CD14-positive monocyte (primary cell): ENCODE measurements around the gene TPK1. TPM values are rescaled to one million over a fixed set of nuclear protein-coding genes. Genes with fewer than 3 reads are reported as not detected.

ENCODE experiments used
- DNase-seq, 3 donors: peaks; one replicate each; pipeline ENCODE4 v3.0.0-alpha.2; 2011 to 2022
- H2AFZ ChIP-seq: 2 replicates; pipeline ENCODE4 v1.6.0; 2012; ENCODE audit warnings: mild to moderate bottlenecking, low read depth, low read length, inconsistent platforms; ENCODE audit not compliant: insufficient read depth, poor library complexity, severe bottlenecking
- H3K27ac ChIP-seq, 2 donors: 1 replicate in 1 of 2; 2 replicates in 1 of 2; pipeline ENCODE4 v1.5.1; 2012 to 2013; ENCODE audit warnings: low read length in 2 of 2, control low read depth in 1 of 2, inconsistent platforms in 1 of 2, low read depth in 1 of 2, mild to moderate bottlenecking in 1 of 2
- H3K27me3 ChIP-seq, 2 donors: one replicate each; pipeline versions ENCODE4 v1.6.0 to v1.6.1; 2011 to 2013; ENCODE audit warnings: low read length in 2 of 2; ENCODE audit not compliant: control insufficient read depth in 2 of 2, insufficient read depth in 2 of 2
- H3K36me3 ChIP-seq, 2 donors: replicated peaks in 1 of 2; 1 replicate in 1 of 2; 2 replicates in 1 of 2; pipeline versions ENCODE4 v1.5.1 to v1.6.1; 2012 to 2013; ENCODE audit warnings: low read length in 2 of 2, control low read depth in 1 of 2, inconsistent platforms in 1 of 2, mild to moderate bottlenecking in 1 of 2; ENCODE audit not compliant: insufficient read depth in 2 of 2, control insufficient read depth in 1 of 2
- H3K4me1 ChIP-seq, 2 donors: 1 replicate in 1 of 2; 2 replicates in 1 of 2; pipeline versions ENCODE4 v1.5.1 to v1.6.1; 2012 to 2013; ENCODE audit warnings: low read length in 2 of 2, control low read depth in 1 of 2, inconsistent platforms in 1 of 2, mild to moderate bottlenecking in 1 of 2, moderate library complexity in 1 of 2; ENCODE audit not compliant: insufficient read depth in 2 of 2, control insufficient read depth in 1 of 2
- H3K4me2 ChIP-seq: replicated peaks from 2 replicates; pipeline ENCODE3; 2012; ENCODE audit warnings: low read length, moderate library complexity, mild to moderate bottlenecking; ENCODE audit not compliant: poor library complexity, severe bottlenecking; ENCODE audit errors: extremely low read depth
- H3K4me3 ChIP-seq, 3 experiments: fragments of 200-600 bp in 1 of 3; sonication (generic) in 1 of 3; replicated peaks in 1 of 3; 1 replicate in 2 of 3; 2 replicates in 1 of 3; pipeline ENCODE4 v1.5.1; 2011 to 2013; ENCODE audit warnings: low read length in 3 of 3, mild to moderate bottlenecking in 3 of 3, control low read depth in 2 of 3, low read depth in 2 of 3, inconsistent platforms in 1 of 3, moderate library complexity in 1 of 3
- H3K79me2 ChIP-seq: 2 replicates; pipeline ENCODE4 v1.6.0; 2012; ENCODE audit warnings: mild to moderate bottlenecking, control low read depth, inconsistent platforms, low read length, moderate library complexity; ENCODE audit not compliant: insufficient read depth
- H3K9ac ChIP-seq: 2 replicates; pipeline ENCODE4 v1.6.0; 2017; ENCODE audit warnings: low read length, mild to moderate bottlenecking; ENCODE audit not compliant: insufficient read depth, poor library complexity, severe bottlenecking
- H3K9me3 ChIP-seq, 2 donors: replicated peaks in 1 of 2; 1 replicate in 1 of 2; 2 replicates in 1 of 2; pipeline versions ENCODE4 v1.5.1 to v1.6.1; 2012 to 2013; ENCODE audit warnings: low read length in 2 of 2, control low read depth in 1 of 2; ENCODE audit not compliant: control insufficient read depth in 1 of 2, insufficient read depth in 1 of 2
- H4K20me1 ChIP-seq: 2 replicates; pipeline ENCODE4 v1.6.0; 2012; ENCODE audit warnings: mild to moderate bottlenecking, low read length, control low read depth, moderate library complexity; ENCODE audit not compliant: insufficient read depth
- H3K27ac Mint-ChIP-seq, 7 donors: one replicate each; pipeline ENCODE4 v1.8.0; 2020; ENCODE audit warnings: mild to moderate bottlenecking in 7 of 7, mixed read lengths in 7 of 7, moderate library complexity in 6 of 7, inconsistent platforms in 2 of 7
- H3K27me3 Mint-ChIP-seq, 3 donors: one replicate each; pipeline ENCODE4 v1.8.0; 2021 to 2022; ENCODE audit warnings: low read depth in 3 of 3, mild to moderate bottlenecking in 3 of 3, mixed read lengths in 3 of 3, moderate library complexity in 3 of 3, inconsistent platforms in 1 of 3
- H3K36me3 Mint-ChIP-seq, 2 donors: one replicate each; pipeline ENCODE4 v1.8.0; 2020; ENCODE audit warnings: mixed read lengths in 2 of 2, inconsistent platforms in 1 of 2, mild to moderate bottlenecking in 1 of 2
- H3K4me1 Mint-ChIP-seq: one replicate; pipeline ENCODE4 v1.8.0; 2020; ENCODE audit warnings: mild to moderate bottlenecking, mixed read lengths
- H3K4me3 Mint-ChIP-seq, 2 donors: one replicate each; pipeline ENCODE4 v1.8.0; 2020; ENCODE audit warnings: mild to moderate bottlenecking in 2 of 2, mixed read lengths in 2 of 2, moderate library complexity in 1 of 2
- H3K9me3 Mint-ChIP-seq, 7 donors: one replicate each; pipeline ENCODE4 v1.8.0; 2020 to 2022; ENCODE audit warnings: mixed read lengths in 7 of 7, mild to moderate bottlenecking in 6 of 7, moderate library complexity in 6 of 7, inconsistent platforms in 2 of 7
- CTCF ChIP-seq: fragments of 200-600 bp; IDR thresholded peaks from one replicate; pipeline ENCODE4 v1.8.0; 2022; ENCODE audit warnings: antibody characterized with exemption, mild to moderate bottlenecking
- WGBS: methylation state at CpG from one replicate; pipeline ENCODE4 v1.1.5; 2013; ENCODE audit warnings: missing lambda C conversion rate; ENCODE audit not compliant: insufficient coverage; 5-methylcytosine and 5-hydroxymethylcytosine counted together
- intact Hi-C, 2 donors: fragments of 100-400 bp; cut with micrococcal nuclease; formaldehyde crosslinking; loops; one replicate each; pipeline versions ENCODE4 v1.15.0 to v1.15.1; 2023
- polyA plus RNA-seq, 3 donors: library from polyadenylated mRNA; depleted of rRNA in 1 of 3; unstranded in 2 of 3; stranded (reverse) in 1 of 3; fragments of 300-500 nt in 2 of 3; fragments of >200 nt in 1 of 3; fragmentation: Illumina TruSeq in 2 of 3; gene quantifications; 1 replicate in 2 of 3; 2 replicates in 1 of 3; pipeline ENCODE4 v1.2.3, GENCODE V29; 2012 to 2021

TPK1 gene
- polyA plus RNA-seq, 3 donors, result 18.9 to 33.8 (median 33.1) TPM

- no peaks in the 10 kb centered on the region for H3K9me3 ChIP-seq
- H3K9me3 Mint-ChIP-seq, result peaks cover 0 to 5% (median 0%) of the 10 kb centered on the region in 7 donors
- H3K27ac Mint-ChIP-seq, result no peak overlapping the region
- H3K4me1 ChIP-seq, result no peaks in the 10 kb centered on the region
- H3K4me1 Mint-ChIP-seq, result peaks cover 9% of the 10 kb centered on the region
- H3K36me3 ChIP-seq, result no peaks in the 10 kb centered on the region
- H3K27ac ChIP-seq, result no peak overlapping the region
- WGBS, result no CpG with 5 or more reads among the region's 2 CpGs
- H2AFZ ChIP-seq, result no peak overlapping the region
- TF ChIP-seq CTCF, result no peak
- intact Hi-C loops, result no loop called here
- H3K9ac ChIP-seq, result no peak overlapping the region
- no peaks in the 10 kb centered on the region for H3K36me3 Mint-ChIP-seq
- no peaks in the 10 kb centered on the region for H3K27me3 Mint-ChIP-seq
- H3K27me3 ChIP-seq, result no peaks in the 10 kb centered on the region
- no peak overlapping the region for H3K4me2 ChIP-seq
- DNase-seq, result no peak
- H3K4me3 Mint-ChIP-seq, result no peak overlapping the region
- H3K79me2 ChIP-seq, result no peaks in the 10 kb centered on the region
- H4K20me1 ChIP-seq, result no peaks in the 10 kb centered on the region
- no peak overlapping the region for H3K4me3 ChIP-seq
Observed at GRCh38 chr7:144771174-144771573, 64.7 kb downstream of the TPK1 start.

GRCh38 chr7:144769352-144769751 is 66.5 kb downstream of the TPK1 start:
- Histone ChIP-seq H4K20me1 (no peaks in the 10 kb centered on the region), H2AFZ (no peak overlapping the region), H3K27me3 (no peaks in the 10 kb centered on the region), H3K4me3 (no peak overlapping the region), H3K9me3 (no peaks in the 10 kb centered on the region), H3K4me1 (no peaks in the 10 kb centered on the region), H3K9ac (no peak overlapping the region), H3K4me2 (no peak overlapping the region), H3K79me2 (no peaks in the 10 kb centered on the region), H3K27ac (no peak overlapping the region), H3K36me3 (no peaks in the 10 kb centered on the region)
- Mint-ChIP-seq H3K9me3 (peaks cover 0 to 5% (median 0%) of the 10 kb centered on the region in 7 donors), H3K4me3 (no peak overlapping the region), H3K27me3 (no peaks in the 10 kb centered on the region), H3K27ac (no peak overlapping the region), H3K4me1 (peaks cover 6% of the 10 kb centered on the region), H3K36me3 (peaks cover 0 to 1% of the 10 kb centered on the region in 2 donors)
- no peak for DNase-seq
- no peak for TF ChIP-seq CTCF
- intact Hi-C loops, result no loop called here
- 100% methylated on average over 2 of the region's 2 CpGs for WGBS
